G401 (cell line): Measurements from ENCODE around the gene CCDC167. TPM values are rescaled to one million over a fixed set of nuclear protein-coding genes. Genes with fewer than 3 reads are reported as not detected.
"Not testable (repeated sequence)": the region's sequence is repeated elsewhere in the genome, so short reads cannot be mapped to it uniquely, and the experiment has no call there.

Experiments used
- DNase-seq: peaks from one replicate; pipeline ENCODE4 v3.0.0-alpha.2; 2015; ENCODE audit warnings: low spot score
- in situ Hi-C: cut with HindIII; loops from 2 replicates; pipeline ENCODE4 v1.10.0; 2016; ENCODE audit warnings: low sequenced_read_pairs, mixed read lengths
- total RNA-seq: library from RNA; depleted of rRNA; stranded (reverse); fragments of >200 nt; shearing (Covaris generic); gene quantifications from 2 replicates; pipeline ENCODE4 v1.2.3, GENCODE V29; 2014

Gene CCDC167
- total RNA-seq, 1 experiment from 2014 or later: 52.4 TPM

GRCh38 chr6:37513576-37513975 lies 13.9 kb upstream of the CCDC167 start:
- in situ Hi-C loops: no loop called here
- no peak for DNase-seq

- in situ Hi-C loops: no loop called here
- DNase-seq: no peak
Measured at GRCh38 chr6:37513155-37513554, 13.5 kb upstream of the CCDC167 start.

GRCh38 chr6:37512400-37513011 lies 12.8 kb upstream of the CCDC167 start:
- no peak for DNase-seq
- in situ Hi-C loops: no loop called here

- in situ Hi-C loops: no loop called here
- DNase-seq: no peak
Measured at GRCh38 chr6:37511910-37512399, 12.3 kb upstream of the CCDC167 start.

GRCh38 chr6:37511201-37511600 lies 11.5 kb upstream of the CCDC167 start:
- no peak for DNase-seq
- in situ Hi-C loops: no loop called here

- no peak for DNase-seq
- in situ Hi-C loops: no loop called here
Measured at GRCh38 chr6:37507690-37508421, 8.2 kb upstream of the CCDC167 start.

GRCh38 chr6:37507077-37507476 lies 7.4 kb upstream of the CCDC167 start:
- no peak for DNase-seq
- in situ Hi-C loops: no loop called here

- in situ Hi-C loops: no loop called here
- DNase-seq: no peak
Measured at GRCh38 chr6:37506479-37506878, 6.8 kb upstream of the CCDC167 start.

- in situ Hi-C loops: no loop called here
Measured at GRCh38 chr6:37504024-37504423, 4.3 kb upstream of the CCDC167 start.

GRCh38 chr6:37503309-37503965 lies 3.7 kb upstream of the CCDC167 start:
- in situ Hi-C loops: no loop called here
- no peak for DNase-seq

More at GRCh38 chr6:37504024-37504423, 4.3 kb upstream of the CCDC167 start:
- DNase-seq: no peak

- in situ Hi-C loops: no loop called here
- DNase-seq: no peak
Measured at GRCh38 chr6:37502703-37503291, 3.1 kb upstream of the CCDC167 start.

- in situ Hi-C loops: no loop called here
- no peak for DNase-seq
Measured at GRCh38 chr6:37501632-37502491, 2.2 kb upstream of the CCDC167 start.

GRCh38 chr6:37500904-37501303 lies 1.2 kb upstream of the CCDC167 start:
- in situ Hi-C loops, DNase-seq: not testable (repeated sequence)

GRCh38 chr6:37500294-37500608 lies 558 bp upstream of the CCDC167 start:
- in situ Hi-C loops: no loop called here

GRCh38 chr6:37496951-37497885 lies 2.5 kb downstream of the CCDC167 start:
- in situ Hi-C loops: no loop called here
- DNase-seq: no peak

More at GRCh38 chr6:37500294-37500608, 558 bp upstream of the CCDC167 start:
- no peak for DNase-seq

GRCh38 chr6:37495244-37495934 lies 4.3 kb downstream of the CCDC167 start:
- DNase-seq: no peak
- in situ Hi-C loops: no loop called here

GRCh38 chr6:37493661-37493995 lies 6.1 kb downstream of the CCDC167 start:
- no peak for DNase-seq
- in situ Hi-C loops: no loop called here
